Activated CD4-positive, alpha-beta memory T cell treated with anti-CD3 and anti-CD28 coated beads, Interleukin-2, amount 10 ng/mL, durations not matched to agents 7 days and 5 days (primary cell): ENCODE results near the gene LMOD1. TPM values are rescaled to one million over a fixed set of nuclear protein-coding genes. Genes with fewer than 3 reads are reported as not detected.
A peak's percentile ranks its signal among the peaks of the same experiment; 100 is the strongest.

Experiments used
- CTCF ChIA-PET: fragments of 350-600 bp; sonication (Branson Sonifier 250); formaldehyde crosslinking; loops from one replicate; lab custom pipeline; 2021; ENCODE audit warnings: antibody characterized with exemption, inconsistent platforms; lab: Charles Lee
- POLR2A ChIA-PET: fragments of 350-600 bp; sonication (Branson Sonifier 250); formaldehyde crosslinking; loops from one replicate; lab custom pipeline; 2021; ENCODE audit warnings: antibody characterized with exemption; lab: Charles Lee
- DNase-seq: peaks from one replicate; pipeline ENCODE4 v3.0.0-alpha.2; 2020
- H3K27ac Mint-ChIP-seq: one replicate; pipeline ENCODE4 v1.8.0; 2021; ENCODE audit warnings: mild to moderate bottlenecking, mixed read lengths
- H3K27me3 Mint-ChIP-seq: one replicate; pipeline ENCODE4 v1.8.0; 2021; ENCODE audit warnings: mixed read lengths
- H3K36me3 Mint-ChIP-seq: one replicate; pipeline ENCODE4 v1.8.0; 2021; ENCODE audit warnings: low read depth, mixed read lengths
- H3K4me1 Mint-ChIP-seq: one replicate; pipeline ENCODE4 v1.8.0; 2021; ENCODE audit warnings: mixed read lengths
- H3K4me3 Mint-ChIP-seq: one replicate; pipeline ENCODE4 v1.8.0; 2021; ENCODE audit warnings: mild to moderate bottlenecking, mixed read lengths
- H3K9me3 Mint-ChIP-seq: one replicate; pipeline ENCODE4 v1.8.0; 2021; ENCODE audit warnings: mixed read lengths
- total RNA-seq, 2 experiments: library from RNA; stranded (reverse); gene quantifications; one replicate each; pipeline ENCODE4 v1.2.3, GENCODE V29; 2021

LMOD1 gene
- total RNA-seq: not detected

GRCh38 chr1:201946224-201946908 lies at the start of gene LMOD1:
Gene LMOD1 (minus strand): TSS chr1:201946548. CDS start chr1:201946340, 208 bp downstream.
- H3K36me3 Mint-ChIP-seq: no peaks in the 10 kb centered on the region
- H3K27me3 Mint-ChIP-seq: peaks cover 61% of the 10 kb centered on the region
- ChIA-PET CTCF (interaction anchor here (0.7 to 2.2 kb wide), 3 partner anchors 51 to 466 kb away, joined by 3 to 10 read pairs (median 4); no protein-coding TSS in a partner anchor), POLR2A (interaction anchor here (2.8 kb wide), 1 partner anchor 9 kb away, joined by 8 read pairs; the partner anchor contains the start of gene TIMM17A)
- no peak within 1 kb of the TSS for H3K27ac Mint-ChIP-seq
- no peaks in the 10 kb centered on the region for H3K9me3 Mint-ChIP-seq
- no peak for DNase-seq
- peaks cover 7% of the 10 kb centered on the region for H3K4me1 Mint-ChIP-seq
- no peak within 1 kb of the TSS for H3K4me3 Mint-ChIP-seq

DNA sequence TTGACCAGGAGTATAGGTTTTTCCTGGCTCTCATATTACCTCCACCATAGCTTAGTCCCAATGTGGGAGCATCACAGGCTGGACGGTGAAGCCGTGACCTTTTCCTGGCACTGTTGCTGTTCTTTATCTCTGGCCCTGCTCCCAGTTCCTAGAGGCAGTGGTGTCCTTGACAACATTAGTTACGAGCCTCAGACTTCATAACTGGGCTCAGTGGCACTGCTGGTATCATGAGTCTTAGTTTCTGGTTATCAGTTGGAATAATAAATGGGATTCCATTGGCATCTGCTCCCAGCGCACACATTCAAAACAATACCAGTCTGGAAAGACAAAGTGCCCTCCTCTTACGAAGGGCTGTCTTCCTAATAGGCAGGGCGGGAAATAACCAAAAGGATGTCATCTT lies 44.1 kb upstream of the LMOD1 start:
- H3K27ac Mint-ChIP-seq: no peak overlapping the region
- H3K9me3 Mint-ChIP-seq: no peaks in the 10 kb centered on the region
- DNase-seq: no peak
- peaks cover 2% of the 10 kb centered on the region for H3K4me1 Mint-ChIP-seq
- H3K36me3 Mint-ChIP-seq: peaks cover 27% of the 10 kb centered on the region
- no peaks in the 10 kb centered on the region for H3K27me3 Mint-ChIP-seq
- CTCF ChIA-PET: interaction anchor here (2.6 kb wide), 1 partner anchor 9 kb away, joined by 11 read pairs; no protein-coding TSS in a partner anchor
- H3K4me3 Mint-ChIP-seq: no peak overlapping the region
- POLR2A ChIA-PET: no interaction called here

- peaks cover 27% of the 10 kb centered on the region for H3K36me3 Mint-ChIP-seq
- no peaks in the 10 kb centered on the region for H3K27me3 Mint-ChIP-seq
- no peaks in the 10 kb centered on the region for H3K9me3 Mint-ChIP-seq
- DNase-seq: no peak
- no peak overlapping the region for H3K27ac Mint-ChIP-seq
- ChIA-PET POLR2A (no interaction called here), CTCF (interaction anchor here (2.6 kb wide), 1 partner anchor 10 kb away, joined by 11 read pairs; no protein-coding TSS in a partner anchor)
- peaks cover 5% of the 10 kb centered on the region for H3K4me1 Mint-ChIP-seq
- H3K4me3 Mint-ChIP-seq: no peak overlapping the region
Measured at GRCh38 chr1:201989354-201990128, 43.2 kb upstream of the LMOD1 start.

GRCh38 chr1:201988601-201989000 lies 42.3 kb upstream of the LMOD1 start:
- Mint-ChIP-seq H3K36me3 (peaks cover 21% of the 10 kb centered on the region), H3K9me3 (no peaks in the 10 kb centered on the region)
- CTCF ChIA-PET: interaction anchor here (2.3 to 2.6 kb wide), 2 partner anchors 11 to 92 kb away, joined by 7 to 11 read pairs; no protein-coding TSS in a partner anchor

GRCh38 chr1:201985355-201985754 lies 39.0 kb upstream of the LMOD1 start:
- DNase-seq: no peak
- Mint-ChIP-seq H3K4me1 (peaks cover 28% of the 10 kb centered on the region), H3K36me3 (peaks cover 12% of the 10 kb centered on the region), H3K27ac (no peak overlapping the region), H3K9me3 (no peaks in the 10 kb centered on the region), H3K27me3 (no peaks in the 10 kb centered on the region), H3K4me3 (no peak overlapping the region)
- POLR2A ChIA-PET: no interaction called here
- CTCF ChIA-PET: interaction anchor here (0.9 to 2.0 kb wide), 2 partner anchors 14 to 89 kb away, joined by 5 to 9 read pairs; no protein-coding TSS in a partner anchor

More at GRCh38 chr1:201988601-201989000, 42.3 kb upstream of the LMOD1 start:
- Mint-ChIP-seq H3K27ac (no peak overlapping the region), H3K27me3 (no peaks in the 10 kb centered on the region), H3K4me3 (no peak overlapping the region), H3K4me1 (peaks cover 14% of the 10 kb centered on the region)
- DNase-seq: no peak
- POLR2A ChIA-PET: no interaction called here

- no peak for DNase-seq
- no peak overlapping the region for H3K4me3 Mint-ChIP-seq
- H3K36me3 Mint-ChIP-seq: peaks cover 8% of the 10 kb centered on the region
- H3K27ac Mint-ChIP-seq: no peak overlapping the region
- ChIA-PET POLR2A (interaction anchor here (0.7 kb wide), 1 partner anchor 147 kb away, joined by 3 read pairs; no protein-coding TSS in a partner anchor), CTCF (interaction anchor here (1.2 to 2.4 kb wide), 3 partner anchors 15 to 107 kb away, joined by 3 to 9 read pairs (median 9); no protein-coding TSS in a partner anchor)
- H3K9me3 Mint-ChIP-seq: no peaks in the 10 kb centered on the region
- peaks cover 28% of the 10 kb centered on the region for H3K4me1 Mint-ChIP-seq
- no peaks in the 10 kb centered on the region for H3K27me3 Mint-ChIP-seq
Measured at GRCh38 chr1:201984446-201984845, 38.1 kb upstream of the LMOD1 start.

GRCh38 chr1:201983380-201983805 lies 37.0 kb upstream of the LMOD1 start:
- Mint-ChIP-seq H3K27me3 (no peaks in the 10 kb centered on the region), H3K9me3 (no peaks in the 10 kb centered on the region), H3K27ac (peak overlapping the region; percentile 74), H3K4me3 (peak overlapping the region; percentile 97), H3K36me3 (peaks cover 8% of the 10 kb centered on the region), H3K4me1 (peaks cover 28% of the 10 kb centered on the region)
- CTCF ChIA-PET: interaction anchor here (0.7 to 3.7 kb wide), 7 partner anchors 11 to 160 kb away, joined by 3 to 21 read pairs (median 5); partner anchors contain the start of gene IPO9
- DNase-seq: no peak
- POLR2A ChIA-PET: interaction anchor here (0.7 to 2.8 kb wide), 6 partner anchors 11 to 146 kb away, joined by 3 to 13 read pairs (median 5); partner anchors contain the start of gene TIMM17A

DNA sequence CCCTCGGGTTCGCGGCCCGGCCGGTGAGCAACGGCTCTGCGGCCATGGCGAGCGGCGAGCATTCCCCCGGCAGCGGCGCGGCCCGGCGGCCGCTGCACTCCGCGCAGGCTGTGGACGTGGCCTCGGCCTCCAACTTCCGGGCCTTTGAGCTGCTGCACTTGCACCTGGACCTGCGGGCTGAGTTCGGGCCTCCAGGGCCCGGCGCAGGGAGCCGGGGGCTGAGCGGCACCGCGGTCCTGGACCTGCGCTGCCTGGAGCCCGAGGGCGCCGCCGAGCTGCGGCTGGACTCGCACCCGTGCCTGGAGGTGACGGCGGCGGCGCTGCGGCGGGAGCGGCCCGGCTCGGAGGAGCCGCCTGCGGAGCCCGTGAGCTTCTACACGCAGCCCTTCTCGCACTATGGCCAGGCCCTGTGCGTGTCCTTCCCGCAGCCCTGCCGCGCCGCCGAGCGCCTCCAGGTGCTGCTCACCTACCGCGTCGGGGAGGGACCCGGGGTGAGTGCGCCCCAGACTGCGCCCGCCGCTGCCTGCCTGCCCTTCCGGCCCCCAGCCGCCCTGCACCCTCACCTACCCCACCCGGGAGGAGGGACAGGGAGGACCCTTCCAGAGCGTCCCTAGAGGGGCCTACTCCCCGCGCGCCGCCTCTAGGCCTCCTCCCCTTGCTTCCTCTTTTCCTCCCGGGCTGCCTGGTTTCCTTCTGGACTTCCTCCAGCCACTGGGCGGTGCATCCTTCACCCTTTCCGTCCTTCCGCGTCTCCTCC lies 36.5 kb upstream of the LMOD1 start, which contains the start of gene RNPEP:
TSS of gene RNPEP (plus strand) at position 26 of the 757 bp plus-strand sequence. CDS start at position 45, 19 bp downstream.
- peaks cover 28% of the 10 kb centered on the region for H3K4me1 Mint-ChIP-seq

DNA sequence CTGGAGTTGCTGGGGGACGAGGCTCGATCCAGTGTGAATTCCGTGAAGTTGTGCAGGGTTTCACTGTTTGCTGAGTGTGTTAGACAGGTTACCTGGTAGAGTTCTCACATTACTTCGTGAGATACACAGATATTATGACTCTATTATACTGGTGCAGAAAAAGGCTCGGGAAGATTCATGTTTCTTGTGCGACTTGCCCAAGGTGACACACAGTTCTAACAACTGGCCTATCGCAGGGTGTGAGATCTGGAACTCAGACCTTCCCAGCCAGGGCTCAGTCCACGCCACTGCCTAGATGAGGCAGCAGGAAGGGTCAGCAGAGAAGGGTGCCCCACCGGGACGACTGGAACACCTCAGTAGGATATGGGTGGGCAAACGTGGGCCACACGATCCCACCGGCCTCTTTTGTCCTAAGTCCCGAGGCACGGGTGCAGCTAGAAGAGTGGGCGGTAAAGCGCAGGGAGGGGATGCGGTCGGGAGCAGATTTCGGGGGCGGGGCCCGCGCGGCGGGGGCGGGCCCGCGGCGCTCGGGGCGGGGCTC lies 35.8 kb upstream of the LMOD1 start:
- Mint-ChIP-seq H3K4me1 (peaks cover 28% of the 10 kb centered on the region), H3K9me3 (no peaks in the 10 kb centered on the region), H3K36me3 (peaks cover 8% of the 10 kb centered on the region), H3K4me3 (peak overlapping the region; percentile 92), H3K27ac (peak overlapping the region; percentile 74), H3K27me3 (no peaks in the 10 kb centered on the region)
- peak; percentile 78 for DNase-seq
- ChIA-PET CTCF (interaction anchor here (1.0 to 3.7 kb wide), 7 partner anchors 10 to 153 kb away, joined by 3 to 21 read pairs (median 5); no protein-coding TSS in a partner anchor), POLR2A (interaction anchor here (0.8 to 2.8 kb wide), 8 partner anchors 9 to 153 kb away, joined by 3 to 13 read pairs (median 4); partner anchors contain the start of genes IPO9 and TIMM17A)

More for the DNA sequence above, 36.5 kb upstream of the LMOD1 start, which contains the start of gene RNPEP:
- peak; percentile 57 for DNase-seq
- Mint-ChIP-seq H3K36me3 (peaks cover 8% of the 10 kb centered on the region), H3K4me3 (peak within 1 kb of the TSS; percentile 97), H3K9me3 (no peaks in the 10 kb centered on the region), H3K27ac (peak within 1 kb of the TSS; percentile 74), H3K27me3 (no peaks in the 10 kb centered on the region)
- ChIA-PET POLR2A (interaction anchor here (0.8 to 2.8 kb wide), 7 partner anchors 10 to 153 kb away, joined by 3 to 13 read pairs (median 4); partner anchors contain the start of genes IPO9 and TIMM17A), CTCF (interaction anchor here (0.7 to 3.7 kb wide), 8 partner anchors 11 to 161 kb away, joined by 3 to 21 read pairs (median 4); partner anchors contain the start of gene IPO9)

DNA sequence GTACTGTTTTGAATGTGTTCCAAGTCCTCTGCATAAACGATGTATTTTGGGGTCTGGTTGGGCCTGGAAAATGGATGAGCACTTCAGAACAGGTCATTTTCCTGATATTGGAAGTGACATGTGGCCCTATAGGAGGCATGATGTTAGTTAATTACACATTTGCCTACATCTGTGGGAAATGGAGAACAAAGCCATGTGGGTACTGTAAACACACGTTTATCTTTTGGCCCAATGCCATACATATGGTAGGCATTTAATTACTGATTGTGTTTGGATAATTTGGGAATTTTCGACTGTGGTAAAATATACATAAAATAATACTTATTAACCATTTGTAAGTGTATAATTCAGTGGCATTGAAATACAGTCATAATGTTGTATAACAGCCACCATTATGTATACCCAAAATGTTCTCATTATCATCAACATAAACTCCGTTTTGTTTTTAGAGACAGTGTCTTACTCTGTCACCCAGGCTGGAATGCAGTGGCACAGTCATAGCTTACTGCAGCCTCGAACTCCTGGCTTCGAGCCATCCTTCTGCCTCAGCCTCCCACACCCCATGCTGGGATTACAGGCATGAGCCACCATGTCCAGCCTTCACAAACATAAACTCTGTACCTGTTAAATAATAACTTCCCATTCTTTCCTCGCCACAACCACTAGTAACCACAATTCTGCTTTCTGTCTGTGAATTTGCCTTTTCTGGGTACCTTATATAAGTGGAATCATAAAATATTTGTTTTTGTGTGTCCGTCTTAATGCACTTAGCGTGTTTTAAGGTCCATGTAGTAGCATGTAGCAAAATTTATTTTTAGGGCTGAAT lies 24.2 kb upstream of the LMOD1 start:
- peaks cover 8% of the 10 kb centered on the region for H3K27me3 Mint-ChIP-seq
- H3K4me1 Mint-ChIP-seq: peaks cover 1% of the 10 kb centered on the region
- CTCF ChIA-PET: interaction anchor here (4.7 kb wide), 1 partner anchor 74 kb away, joined by 116 read pairs; no protein-coding TSS in a partner anchor
- POLR2A ChIA-PET: no interaction called here
- peaks cover 33% of the 10 kb centered on the region for H3K36me3 Mint-ChIP-seq
- no peak overlapping the region for H3K27ac Mint-ChIP-seq
- no peaks in the 10 kb centered on the region for H3K9me3 Mint-ChIP-seq
- no peak overlapping the region for H3K4me3 Mint-ChIP-seq
- DNase-seq: no peak
